ENCODE results near the gene TM4SF18. TPM values are rescaled to one million over a fixed set of nuclear protein-coding genes. Genes with fewer than 3 reads are reported as not detected.
A peak's percentile ranks its signal among the peaks of the same experiment; 100 is the strongest.

Gene TM4SF18
- polyA plus RNA-seq, 3 donors = 30.8 to 33.1 (median 31.3) TPM

- no peak for DNase-seq (ENCODE audit: low read depth in 3 of 3, low spot score in 2 of 3)
These were observed 42.3 kb downstream of the TM4SF18 start for GRCh38 chr3:149291178-149291577.

- DNase-seq (ENCODE audit: low read depth in 3 of 3, low spot score in 2 of 3) = no peak
These were observed 44.8 kb downstream of the TM4SF18 start for GRCh38 chr3:149288655-149289054.

GRCh38 chr3:149284034-149284433, 49.4 kb downstream of the TM4SF18 start:
- DNase-seq (ENCODE audit: low read depth in 3 of 3, low spot score in 2 of 3) = no peak

- DNase-seq (ENCODE audit: low read depth in 3 of 3, low spot score in 2 of 3) = no peak
These were observed 50.0 kb downstream of the TM4SF18 start for GRCh38 chr3:149283401-149283800.

GRCh38 chr3:149282836-149283235, 50.6 kb downstream of the TM4SF18 start:
- DNase-seq (ENCODE audit: low read depth in 3 of 3, low spot score in 2 of 3) = no peak

- DNase-seq (ENCODE audit: low read depth in 3 of 3, low spot score in 2 of 3) = no peak
These were observed 51.1 kb downstream of the TM4SF18 start for GRCh38 chr3:149282322-149282721.

- DNase-seq (ENCODE audit: low read depth in 3 of 3, low spot score in 2 of 3) = no peak
These were observed 52.6 kb downstream of the TM4SF18 start for GRCh38 chr3:149280671-149281349.

GRCh38 chr3:149278911-149279310, 54.5 kb downstream of the TM4SF18 start:
- no peak for DNase-seq (ENCODE audit: low read depth in 3 of 3, low spot score in 2 of 3)

- no peak for DNase-seq (ENCODE audit: low read depth in 3 of 3, low spot score in 2 of 3)
These were observed 56.1 kb downstream of the TM4SF18 start for GRCh38 chr3:149277331-149277813.

GRCh38 chr3:149276619-149277018, 56.8 kb downstream of the TM4SF18 start:
- DNase-seq (ENCODE audit: low read depth in 3 of 3, low spot score in 2 of 3) = no peak

- no peak for DNase-seq (ENCODE audit: low read depth in 3 of 3, low spot score in 2 of 3)
These were observed 59.2 kb downstream of the TM4SF18 start for GRCh38 chr3:149274220-149274619.

GRCh38 chr3:149273096-149273751, 60.2 kb downstream of the TM4SF18 start:
- peak; percentile 65 to 72 (median 66) for DNase-seq (ENCODE audit: low read depth in 3 of 3, low spot score in 2 of 3)

GRCh38 chr3:149271669-149272068, 61.8 kb downstream of the TM4SF18 start:
- no peak for DNase-seq (ENCODE audit: low read depth in 3 of 3, low spot score in 2 of 3)

- DNase-seq (ENCODE audit: low read depth in 3 of 3, low spot score in 2 of 3) = no peak
These were observed 63.3 kb downstream of the TM4SF18 start for GRCh38 chr3:149270180-149270579.

- DNase-seq (ENCODE audit: low read depth in 3 of 3, low spot score in 2 of 3) = no peak
These were observed 63.7 kb downstream of the TM4SF18 start for GRCh38 chr3:149269687-149270086.

Other genes starting within 250 kb of the TM4SF18 start
- 10 to 100 TPM; 40.3 to 48.1 (median 46.2) TPM for gene HLTF, start 247.1 kb downstream of the TM4SF18 start, polyA plus RNA-seq (ENCODE audit: insufficient read length in 3 of 3)
- 10 to 100 TPM; 31.1 to 33.7 (median 31.5) TPM for gene HPS3, start 204.0 kb downstream of the TM4SF18 start, polyA plus RNA-seq (ENCODE audit: insufficient read length in 3 of 3)
- gene CP, start 111.8 kb downstream of the TM4SF18 start, polyA plus RNA-seq (ENCODE audit: insufficient read length in 3 of 3) = under 1 TPM; 0.33 to 0.69 (median 0.41) TPM
- gene TM4SF1, start 44.0 kb upstream of the TM4SF18 start, polyA plus RNA-seq (ENCODE audit: insufficient read length in 3 of 3) = 10 to 100 TPM; 68.7 to 79.2 (median 70.3) TPM
- 1 to 10 TPM; 2.5 to 3.7 (median 3.5) TPM for gene TM4SF4, start 141.1 kb upstream of the TM4SF18 start, polyA plus RNA-seq (ENCODE audit: insufficient read length in 3 of 3)

Data from right renal cortex interstitium (tissue), 3 donors.